ENCODE measurements around the gene CYFIP1. TPM values are rescaled to one million over a fixed set of nuclear protein-coding genes. Genes with fewer than 3 reads are reported as not detected.

CYFIP1 gene
- total RNA-seq, 2 donors from 2014 or later, result 134 to 139 TPM

GRCh38 chr15:23002920-23003319, 22.8 kb upstream of the CYFIP1 start:
- no peak overlapping the region for H3K27ac ChIP-seq (ENCODE audit: low read depth, low read length)
- no peaks in the 10 kb centered on the region for H3K4me1 Mint-ChIP-seq

GRCh38 chr15:22995795-22996194, 15.6 kb upstream of the CYFIP1 start:
- H3K27ac Mint-ChIP-seq, result peak overlapping the region; percentile 5
- peaks cover 40% of the 10 kb centered on the region for H3K36me3 Mint-ChIP-seq (ENCODE audit: low read depth)
- no peak for TF ChIP-seq CTCF (conservative IDR thresholded peaks at IDR 0.05)
- Histone ChIP-seq H3K36me3 (ENCODE audit: control insufficient read depth, insufficient read depth, low read length) (peaks cover 39% of the 10 kb centered on the region), H3K4me1 (ENCODE audit: control insufficient read depth, insufficient read depth, low read length) (no peaks in the 10 kb centered on the region), H3K27ac (ENCODE audit: low read depth, low read length) (no peak overlapping the region), H3K4me3 (ENCODE audit: low read length) (no peak overlapping the region), H3K27me3 (ENCODE audit: control insufficient read depth, insufficient read depth, low read length, poor library complexity, severe bottlenecking) (no peaks in the 10 kb centered on the region), H3K9ac (ENCODE audit: extremely low read depth, low read length, poor library complexity, severe bottlenecking) (no peak overlapping the region), H3K9me3 (ENCODE audit: control insufficient read depth, low read length) (no peaks in the 10 kb centered on the region)
- H3K4me1 Mint-ChIP-seq, result peaks cover 5% of the 10 kb centered on the region
- no peak overlapping the region for H3K4me3 Mint-ChIP-seq
- no peaks in the 10 kb centered on the region for H3K9me3 Mint-ChIP-seq
- WGBS, 2 experiments (ENCODE audit: insufficient coverage in 1 of 2, insufficient read length in 1 of 2), result 96 to 97% methylated on average over 4 to 7 of the region's 7 CpGs
- no peaks in the 10 kb centered on the region for H3K27me3 Mint-ChIP-seq (ENCODE audit: insufficient read depth)
- peak; percentile 8 for DNase-seq

More at GRCh38 chr15:23002920-23003319, 22.8 kb upstream of the CYFIP1 start:
- TF ChIP-seq CTCF (conservative IDR thresholded peaks at IDR 0.05), result no peak
- Histone ChIP-seq H3K9ac (ENCODE audit: extremely low read depth, low read length, poor library complexity, severe bottlenecking) (no peak overlapping the region), H3K4me1 (ENCODE audit: control insufficient read depth, insufficient read depth, low read length) (no peaks in the 10 kb centered on the region), H3K36me3 (ENCODE audit: control insufficient read depth, insufficient read depth, low read length) (peaks cover 78% of the 10 kb centered on the region), H3K4me3 (ENCODE audit: low read length) (no peak overlapping the region), H3K27me3 (ENCODE audit: control insufficient read depth, insufficient read depth, low read length, poor library complexity, severe bottlenecking) (no peaks in the 10 kb centered on the region), H3K9me3 (ENCODE audit: control insufficient read depth, low read length) (no peaks in the 10 kb centered on the region)
- H3K27me3 Mint-ChIP-seq (ENCODE audit: insufficient read depth), result no peaks in the 10 kb centered on the region
- 92 to 100% methylated on average over 2 of the region's 2 CpGs for WGBS, 2 experiments (ENCODE audit: insufficient coverage in 1 of 2, insufficient read length in 1 of 2)
- peak; percentile 3 for DNase-seq
- H3K27ac Mint-ChIP-seq, result no peak overlapping the region
- no peak overlapping the region for H3K4me3 Mint-ChIP-seq
- peaks cover 52% of the 10 kb centered on the region for H3K36me3 Mint-ChIP-seq (ENCODE audit: low read depth)
- H3K9me3 Mint-ChIP-seq, result no peaks in the 10 kb centered on the region

- no peak overlapping the region for H3K4me3 ChIP-seq (ENCODE audit: low read length)
- Mint-ChIP-seq H3K9me3 (no peaks in the 10 kb centered on the region), H3K36me3 (ENCODE audit: low read depth) (peaks cover 18% of the 10 kb centered on the region), H3K4me1 (peaks cover 12% of the 10 kb centered on the region), H3K27me3 (ENCODE audit: insufficient read depth) (no peaks in the 10 kb centered on the region), H3K27ac (no peak overlapping the region), H3K4me3 (no peak overlapping the region)
- no peak for DNase-seq
- no peak overlapping the region for H3K9ac ChIP-seq (ENCODE audit: extremely low read depth, low read length, poor library complexity, severe bottlenecking)
- TF ChIP-seq CTCF (conservative IDR thresholded peaks at IDR 0.05), result no peak
- H3K36me3 ChIP-seq (ENCODE audit: control insufficient read depth, insufficient read depth, low read length), result peaks cover 18% of the 10 kb centered on the region
- H3K9me3 ChIP-seq (ENCODE audit: control insufficient read depth, low read length), result no peaks in the 10 kb centered on the region
- no peaks in the 10 kb centered on the region for H3K4me1 ChIP-seq (ENCODE audit: control insufficient read depth, insufficient read depth, low read length)
- 93 to 100% methylated on average over 5 of the region's 5 CpGs for WGBS, 2 experiments (ENCODE audit: insufficient coverage in 1 of 2, insufficient read length in 1 of 2)
- H3K27me3 ChIP-seq (ENCODE audit: control insufficient read depth, insufficient read depth, low read length, poor library complexity, severe bottlenecking), result no peaks in the 10 kb centered on the region
- H3K27ac ChIP-seq (ENCODE audit: low read depth, low read length), result no peak overlapping the region
These were observed 11.8 kb upstream of the CYFIP1 start for GRCh38 chr15:22992024-22992326.
